BJ (cell line): Measurements from ENCODE around the gene CCDC3. TPM values are rescaled to one million over a fixed set of nuclear protein-coding genes. Genes with fewer than 3 reads are reported as not detected.

Source experiments
- CTCF ChIA-PET: fragments of 350-600 bp; formaldehyde crosslinking; extraction: SDS; loops from one replicate; lab custom pipeline; 2021; ENCODE audit warnings: antibody characterized with exemption, inconsistent platforms; lab: Yijun Ruan, JAX
- POLR2A ChIA-PET: fragments of 300-600 bp; sonication (Branson Sonifier 250); formaldehyde crosslinking; extraction: SDS; loops from one replicate; lab custom pipeline; 2021; ENCODE audit warnings: antibody characterized with exemption; lab: Charles Lee
- DNase-seq: peaks from one replicate; pipeline ENCODE4 v3.0.0-alpha.2; 2011; ENCODE audit warnings: low read depth
- H3K27me3 ChIP-seq: 2 replicates; pipeline ENCODE4 v1.6.0; 2011; ENCODE audit warnings: low read length; ENCODE audit not compliant: control insufficient read depth, insufficient read depth
- H3K36me3 ChIP-seq: 2 replicates; pipeline ENCODE4 v1.5.1; 2011; ENCODE audit warnings: low read length; ENCODE audit not compliant: control insufficient read depth, insufficient read depth
- H3K4me3 ChIP-seq: 2 replicates; pipeline ENCODE4 v1.5.1; 2011; ENCODE audit warnings: low read depth, mild to moderate bottlenecking, control low read depth, low read length
- CTCF ChIP-seq: IDR thresholded peaks from 2 replicates; pipeline ENCODE4 v1.5.1; 2011; ENCODE audit warnings: low read depth, mild to moderate bottlenecking, control low read depth, inconsistent platforms, low read length, moderate library complexity; ENCODE audit not compliant: insufficient read depth
- polyA plus RNA-seq: library from polyadenylated mRNA; depleted of rRNA; stranded (reverse); fragments of >200 nt; gene quantifications from 2 replicates; pipeline ENCODE4 v1.2.3, GENCODE V29; 2011; rRNA removed
- small RNA-seq: library from RNA; depleted of rRNA; stranded (forward); fragments of <200 nt; gene quantifications from one replicate; pipeline ENCODE3, GENCODE V24; 2012; ENCODE audit warnings: low replicate concordance, low read depth; ENCODE audit not compliant: insufficient read length

The CCDC3 gene
- polyA plus RNA-seq, 1 experiment = 0.02 TPM

- no peak for TF ChIP-seq CTCF
- H3K4me3 ChIP-seq = no peak overlapping the region
- no peaks in the 10 kb centered on the region for H3K27me3 ChIP-seq
- no peaks in the 10 kb centered on the region for H3K36me3 ChIP-seq
- no peak for DNase-seq
- ChIA-PET CTCF (no interaction called here), POLR2A (no interaction called here)
Measured at GRCh38 chr10:12847361-12847975, 154.0 kb downstream of the CCDC3 start.

GRCh38 chr10:12846718-12847117, 154.8 kb downstream of the CCDC3 start:
- no peak for TF ChIP-seq CTCF
- DNase-seq = no peak
- ChIA-PET CTCF (interaction anchor here (0.7 kb wide), 1 partner anchor 23 kb away, joined by 3 read pairs; no protein-coding TSS in a partner anchor), POLR2A (no interaction called here)
- no peaks in the 10 kb centered on the region for H3K27me3 ChIP-seq
- no peaks in the 10 kb centered on the region for H3K36me3 ChIP-seq
- H3K4me3 ChIP-seq = no peak overlapping the region

Small RNAs within 50 kb of the gene (small RNA-seq; reads per million reads assigned to genes)
- not detected for gene RNA5SP300

Other genes starting within 250 kb of the CCDC3 start
- gene OPTN, start 98.5 kb upstream of the CCDC3 start, polyA plus RNA-seq = 58.0 and 59.1 TPM in 2 replicates
- gene MCM10, start 159.8 kb upstream of the CCDC3 start, polyA plus RNA-seq = 2.3 and 3.3 TPM in 2 replicates
- not detected in 2 replicates for gene UCMA, start 232.7 kb upstream of the CCDC3 start, polyA plus RNA-seq